Naive thymus-derived CD8-positive, alpha-beta T cell (primary cell): ENCODE data around the gene FLYWCH2. TPM values are rescaled to one million over a fixed set of nuclear protein-coding genes. Genes with fewer than 3 reads are reported as not detected.

Experiments
- ATAC-seq, 2 donors: fragments of 150-1000 bp; cut with Tn5 transposase in 1 of 2; sonication (Bioruptor Pico), chemical (Tn5 transposase) in 1 of 2; 1 replicate in 1 of 2; 2 replicates in 1 of 2; pipeline ENCODE4 v1.10.0; 2021; ENCODE audit warnings: mild to moderate bottlenecking in 2 of 2, moderate library complexity in 2 of 2
- POLR2A ChIA-PET: fragments of 350-600 bp; sonication (Branson Sonifier 250); formaldehyde crosslinking; loops from one replicate; lab custom pipeline; 2021; ENCODE audit warnings: antibody characterized with exemption; lab: Charles Lee
- DNase-seq, 10 donors: peaks; one replicate each; pipeline versions ENCODE4 v3.0.0 to v3.0.0-alpha.2; 2020 to 2022
- H3K27ac Mint-ChIP-seq, 10 donors: one replicate each; pipeline ENCODE4 v1.8.0; 2020 to 2022; ENCODE audit warnings: mild to moderate bottlenecking in 10 of 10, mixed read lengths in 10 of 10, moderate library complexity in 4 of 10, inconsistent platforms in 1 of 10
- H3K27me3 Mint-ChIP-seq, 5 donors: one replicate each; pipeline ENCODE4 v1.8.0; 2021 to 2022; ENCODE audit warnings: mixed read lengths in 5 of 5
- H3K36me3 Mint-ChIP-seq, 3 donors: one replicate each; pipeline ENCODE4 v1.8.0; 2020 to 2022; ENCODE audit warnings: mixed read lengths in 3 of 3, mild to moderate bottlenecking in 2 of 3, inconsistent platforms in 1 of 3
- H3K4me1 Mint-ChIP-seq, 4 donors: one replicate each; pipeline ENCODE4 v1.8.0; 2021 to 2022; ENCODE audit warnings: mixed read lengths in 4 of 4
- H3K4me3 Mint-ChIP-seq, 10 donors: one replicate each; pipeline ENCODE4 v1.8.0; 2020 to 2022; ENCODE audit warnings: mild to moderate bottlenecking in 10 of 10, mixed read lengths in 10 of 10, moderate library complexity in 6 of 10, inconsistent platforms in 1 of 10
- H3K9me3 Mint-ChIP-seq, 9 donors: one replicate each; pipeline ENCODE4 v1.8.0; 2020 to 2022; ENCODE audit warnings: mixed read lengths in 9 of 9, mild to moderate bottlenecking in 3 of 9, inconsistent platforms in 1 of 9, moderate library complexity in 1 of 9
- polyA plus RNA-seq, 3 donors: library from polyadenylated mRNA; unstranded; fragments of 300-500 nt; fragmentation: Illumina TruSeq; gene quantifications; one replicate each; pipeline ENCODE4 v1.2.3, GENCODE V29; 2021
- total RNA-seq, 8 experiments: library from RNA in 2 of 8; stranded (reverse) in 2 of 8; gene quantifications; one replicate each; pipeline ENCODE4 v1.2.3 and lab custom pipeline; 2021 to 2026

The FLYWCH2 gene
- total and polyA plus RNA-seq, 5 experiments from 2014 or later, result 18.0 to 28.8 (median 26.0) TPM

DNA sequence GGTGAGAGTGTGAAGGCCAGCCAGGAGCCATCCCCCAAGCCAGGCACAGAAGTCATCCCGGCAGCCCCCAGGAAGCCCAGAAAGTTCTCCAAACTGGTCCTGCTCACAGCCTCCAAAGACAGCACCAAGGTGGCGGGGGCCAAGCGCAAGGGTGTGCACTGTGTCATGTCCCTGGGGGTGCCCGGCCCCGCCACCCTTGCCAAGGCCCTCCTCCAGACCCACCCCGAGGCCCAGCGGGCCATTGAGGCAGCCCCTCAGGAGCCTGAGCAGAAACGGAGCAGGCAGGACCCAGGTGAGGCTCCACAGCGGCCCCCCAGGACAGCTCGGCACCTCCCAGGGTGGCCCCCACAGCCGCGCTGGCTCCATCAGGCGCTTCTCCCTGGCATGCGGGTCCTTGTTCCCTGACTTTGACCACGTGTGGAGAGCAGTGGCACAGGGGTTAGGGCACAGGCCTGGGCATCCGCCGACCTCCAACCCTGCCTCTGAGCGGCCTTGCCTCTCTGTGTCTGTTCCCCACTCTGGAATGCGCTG is 13.5 kb downstream of the FLYWCH2 start:
- DNase-seq, result peak in 1 of 10 donors; percentile 55
- Mint-ChIP-seq H3K27me3 (no peaks in the 10 kb centered on the region), H3K9me3 (no peaks in the 10 kb centered on the region), H3K4me3 (no peak overlapping the region), H3K4me1 (no peaks in the 10 kb centered on the region), H3K27ac (no peak overlapping the region), H3K36me3 (peaks cover 0 to 2% (median 0%) of the 10 kb centered on the region in 3 donors)
- no peak for ATAC-seq
- POLR2A ChIA-PET, result no interaction called here

- DNase-seq, result peak in 2 of 10 donors; percentile 31 to 46
- Mint-ChIP-seq H3K36me3 (peaks cover 0 to 2% (median 0%) of the 10 kb centered on the region in 3 donors), H3K4me3 (no peak overlapping the region), H3K9me3 (no peaks in the 10 kb centered on the region), H3K27me3 (no peaks in the 10 kb centered on the region), H3K27ac (no peak overlapping the region), H3K4me1 (no peaks in the 10 kb centered on the region)
- ATAC-seq, result peak in 1 of 2 donors; percentile 58
- POLR2A ChIA-PET, result interaction anchor here (0.8 kb wide), 1 partner anchor 14 kb away, joined by 3 read pairs; the partner anchor contains the start of gene FLYWCH2
Observed at GRCh38 chr16:2897110-2897509, 14.1 kb downstream of the FLYWCH2 start.

DNA sequence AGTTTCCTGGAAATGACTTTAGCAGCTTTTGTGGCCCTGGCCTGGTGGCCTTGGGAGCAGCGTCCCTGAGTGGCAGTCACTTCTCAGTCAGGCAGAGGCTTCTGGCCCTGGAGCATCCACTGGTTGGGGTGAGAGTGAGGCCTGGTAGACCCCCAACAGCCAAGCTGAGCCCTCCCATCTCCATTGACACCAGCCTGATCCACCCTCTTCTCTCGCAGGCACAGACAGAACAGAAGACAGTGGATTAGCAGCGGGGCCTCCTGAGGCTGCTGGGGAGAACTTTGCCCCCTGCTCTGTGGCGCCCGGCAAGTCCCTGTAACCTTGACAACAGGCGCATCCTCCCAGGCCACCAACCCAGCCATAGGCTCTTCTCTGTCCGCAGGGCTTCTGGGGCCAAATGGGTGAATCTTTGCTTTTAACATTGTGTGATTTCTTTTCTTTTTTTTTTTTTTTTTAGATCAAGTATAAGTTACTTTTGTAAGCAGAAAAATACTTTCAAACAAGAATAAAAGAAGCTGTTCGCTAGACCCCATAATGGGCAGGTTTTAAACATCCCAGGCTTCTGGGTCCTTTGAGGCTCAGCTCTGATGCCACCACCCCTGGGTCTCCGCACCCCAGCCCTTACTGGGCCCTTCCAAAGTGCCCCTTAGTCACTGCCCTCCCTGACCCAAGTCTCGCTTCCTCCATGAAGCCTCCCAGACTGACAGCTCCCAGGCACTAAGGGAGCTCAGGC is 16.0 kb downstream of the FLYWCH2 start:
- Mint-ChIP-seq H3K9me3 (no peaks in the 10 kb centered on the region), H3K4me3 (no peak overlapping the region), H3K36me3 (peaks cover 0 to 2% (median 0%) of the 10 kb centered on the region in 3 donors), H3K27me3 (no peaks in the 10 kb centered on the region), H3K27ac (peak overlapping the region in 1 of 10 donors; percentile 43), H3K4me1 (peaks cover 3 to 6% (median 4%) of the 10 kb centered on the region in 4 donors)
- DNase-seq (peak in 1 of 10 donors; percentile 37), ATAC-seq (no peak)
- POLR2A ChIA-PET, result interaction anchor here (1.2 kb wide), 1 partner anchor 12 kb away, joined by 5 read pairs; the partner anchor contains the start of gene FLYWCH1

GRCh38 chr16:2899564-2900072 is 16.6 kb downstream of the FLYWCH2 start:
- Mint-ChIP-seq H3K9me3 (no peaks in the 10 kb centered on the region), H3K4me3 (no peak overlapping the region), H3K27me3 (no peaks in the 10 kb centered on the region), H3K27ac (peak overlapping the region in 1 of 10 donors; percentile 43), H3K36me3 (peaks cover 0 to 2% (median 0%) of the 10 kb centered on the region in 3 donors), H3K4me1 (peaks cover 6 to 11% (median 7%) of the 10 kb centered on the region in 4 donors)
- ATAC-seq, result no peak
- peak in 1 of 10 donors; percentile 45 for DNase-seq
- POLR2A ChIA-PET, result interaction anchor here (1.2 kb wide), 1 partner anchor 12 kb away, joined by 5 read pairs; the partner anchor contains the start of gene FLYWCH1

- Mint-ChIP-seq H3K27ac (no peak overlapping the region), H3K4me1 (peaks cover 7 to 17% (median 8%) of the 10 kb centered on the region in 4 donors), H3K36me3 (peaks cover 0 to 2% (median 0%) of the 10 kb centered on the region in 3 donors), H3K9me3 (peaks cover 0 to under 1% (median 0%) of the 10 kb centered on the region in 9 donors), H3K4me3 (no peak overlapping the region), H3K27me3 (no peaks in the 10 kb centered on the region)
- ATAC-seq (no peak), DNase-seq (peak in 1 of 10 donors; percentile 38)
- POLR2A ChIA-PET, result no interaction called here
Observed at GRCh38 chr16:2900526-2901075, 17.6 kb downstream of the FLYWCH2 start.

- no peak overlapping the region for H3K27ac Mint-ChIP-seq
- H3K4me3 Mint-ChIP-seq, result peak overlapping the region in 1 of 10 donors; percentile 70
- peaks cover 0 to 2% (median 0%) of the 10 kb centered on the region in 9 donors for H3K9me3 Mint-ChIP-seq
- POLR2A ChIA-PET, result interaction anchor here (0.6 kb wide), 1 partner anchor 351 kb away, joined by 4 read pairs; no protein-coding TSS in a partner anchor
- peaks cover 16 to 36% (median 26%) of the 10 kb centered on the region in 4 donors for H3K4me1 Mint-ChIP-seq
- no peaks in the 10 kb centered on the region for H3K27me3 Mint-ChIP-seq
- H3K36me3 Mint-ChIP-seq, result no peaks in the 10 kb centered on the region
- ATAC-seq (no peak), DNase-seq (no peak)
Observed at GRCh38 chr16:2902337-2903130, 19.5 kb downstream of the FLYWCH2 start.

- no peaks in the 10 kb centered on the region for H3K36me3 Mint-ChIP-seq
- H3K4me3 Mint-ChIP-seq, result peak overlapping the region; percentile 87 to 94 (median 92)
- peak; percentile 70 to 75 for ATAC-seq
- DNase-seq, result peak; percentile 56 to 83 (median 75)
- peak overlapping the region; percentile 46 to 93 (median 84) for H3K27ac Mint-ChIP-seq
- no peaks in the 10 kb centered on the region for H3K27me3 Mint-ChIP-seq
- peaks cover 0 to 2% (median 0%) of the 10 kb centered on the region in 9 donors for H3K9me3 Mint-ChIP-seq
- peaks cover 16 to 37% (median 27%) of the 10 kb centered on the region in 4 donors for H3K4me1 Mint-ChIP-seq
- POLR2A ChIA-PET, result no interaction called here
Observed at GRCh38 chr16:2904100-2904921, 21.3 kb downstream of the FLYWCH2 start.

- Mint-ChIP-seq H3K4me1 (peaks cover 16 to 37% (median 27%) of the 10 kb centered on the region in 4 donors), H3K4me3 (peak overlapping the region; percentile 87 to 94 (median 92)), H3K27ac (peak overlapping the region in 8 of 10 donors; percentile 61 to 91 (median 84)), H3K9me3 (peaks cover 0 to 2% (median 0%) of the 10 kb centered on the region in 9 donors), H3K27me3 (no peaks in the 10 kb centered on the region), H3K36me3 (no peaks in the 10 kb centered on the region)
- POLR2A ChIA-PET, result no interaction called here
- DNase-seq (peak in 2 of 10 donors; percentile 36 to 58), ATAC-seq (no peak)
Observed at GRCh38 chr16:2904922-2905240, 21.9 kb downstream of the FLYWCH2 start.

GRCh38 chr16:2905241-2905987 is 22.4 kb downstream of the FLYWCH2 start:
- Mint-ChIP-seq H3K4me1 (peaks cover 16 to 39% (median 29%) of the 10 kb centered on the region in 4 donors), H3K9me3 (peaks cover 0 to 2% (median 0%) of the 10 kb centered on the region in 9 donors), H3K4me3 (peak overlapping the region; percentile 87 to 94 (median 92)), H3K27ac (peak overlapping the region in 8 of 10 donors; percentile 70 to 90 (median 80)), H3K27me3 (no peaks in the 10 kb centered on the region), H3K36me3 (no peaks in the 10 kb centered on the region)
- DNase-seq, result peak; percentile 77 to 90 (median 83)
- peak; percentile 61 to 80 for ATAC-seq
- POLR2A ChIA-PET, result interaction anchor here (0.7 to 1.3 kb wide), 2 partner anchors 23 to 26 kb away, joined by 3 to 6 read pairs; partner anchors contain the start of gene FLYWCH2

GRCh38 chr16:2905988-2906387 is 23.0 kb downstream of the FLYWCH2 start:
- H3K9me3 Mint-ChIP-seq, result peaks cover 0 to 2% (median 0%) of the 10 kb centered on the region in 9 donors
- no peak for ATAC-seq
- H3K36me3 Mint-ChIP-seq, result no peaks in the 10 kb centered on the region
- DNase-seq, result no peak
- H3K4me1 Mint-ChIP-seq, result peaks cover 16 to 42% (median 33%) of the 10 kb centered on the region in 4 donors
- peak overlapping the region in 8 of 10 donors; percentile 18 to 90 (median 76) for H3K27ac Mint-ChIP-seq
- POLR2A ChIA-PET, result interaction anchor here (0.7 to 1.3 kb wide), 2 partner anchors 23 to 26 kb away, joined by 3 to 6 read pairs; partner anchors contain the start of gene FLYWCH2
- no peaks in the 10 kb centered on the region for H3K27me3 Mint-ChIP-seq
- peak overlapping the region; percentile 43 to 94 (median 92) for H3K4me3 Mint-ChIP-seq
